OCI-LY1 (cell line): Measurements from ENCODE around the gene C4B.
"Not testable (repeated sequence)": the region's sequence is repeated elsewhere in the genome, so short reads cannot be mapped to it uniquely, and the experiment has no call there.

Experiments
- EZH2 ChIP-seq: fragments of 200-600 bp; sonication (generic), shearing (Covaris generic); IDR thresholded peaks from 2 replicates; pipeline ENCODE4 v1.8.0; 2017; ENCODE audit warnings: borderline replicate concordance, mixed run types, mild to moderate bottlenecking, antibody characterized with exemption, low read length, moderate library complexity, mixed read lengths
- TF ChIP-seq, protein P1 (sequence below): fragments of 200-600 bp; sonication (generic), shearing (Covaris generic); IDR thresholded peaks from 2 replicates; pipeline ENCODE4 v1.5.1; 2017; ENCODE audit warnings: mild to moderate bottlenecking, antibody characterized with exemption, low read length, moderate library complexity, mixed read lengths

GRCh38 chr6:32044916-32045315 is 30.3 kb downstream of the C4B start:
- not testable (repeated sequence) for TF ChIP-seq EZH2
- TF ChIP-seq, protein P1, sequence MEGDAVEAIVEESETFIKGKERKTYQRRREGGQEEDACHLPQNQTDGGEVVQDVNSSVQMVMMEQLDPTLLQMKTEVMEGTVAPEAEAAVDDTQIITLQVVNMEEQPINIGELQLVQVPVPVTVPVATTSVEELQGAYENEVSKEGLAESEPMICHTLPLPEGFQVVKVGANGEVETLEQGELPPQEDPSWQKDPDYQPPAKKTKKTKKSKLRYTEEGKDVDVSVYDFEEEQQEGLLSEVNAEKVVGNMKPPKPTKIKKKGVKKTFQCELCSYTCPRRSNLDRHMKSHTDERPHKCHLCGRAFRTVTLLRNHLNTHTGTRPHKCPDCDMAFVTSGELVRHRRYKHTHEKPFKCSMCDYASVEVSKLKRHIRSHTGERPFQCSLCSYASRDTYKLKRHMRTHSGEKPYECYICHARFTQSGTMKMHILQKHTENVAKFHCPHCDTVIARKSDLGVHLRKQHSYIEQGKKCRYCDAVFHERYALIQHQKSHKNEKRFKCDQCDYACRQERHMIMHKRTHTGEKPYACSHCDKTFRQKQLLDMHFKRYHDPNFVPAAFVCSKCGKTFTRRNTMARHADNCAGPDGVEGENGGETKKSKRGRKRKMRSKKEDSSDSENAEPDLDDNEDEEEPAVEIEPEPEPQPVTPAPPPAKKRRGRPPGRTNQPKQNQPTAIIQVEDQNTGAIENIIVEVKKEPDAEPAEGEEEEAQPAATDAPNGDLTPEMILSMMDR: not testable (repeated sequence)
